Muscle layer of colon (tissue), 2 donors: ENCODE results near the gene RBM34.

Source experiments
- H3K27ac ChIP-seq: one replicate; pipeline ENCODE4 v1.7.0; 2013; ENCODE audit warnings: low read depth, mild to moderate bottlenecking, low read length, moderate library complexity
- H3K27me3 ChIP-seq, 2 donors: one replicate each; pipeline ENCODE4 v1.7.0; 2013; ENCODE audit warnings: low read length in 2 of 2, mild to moderate bottlenecking in 2 of 2; ENCODE audit not compliant: insufficient read depth in 2 of 2, control insufficient read depth in 1 of 2
- H3K36me3 ChIP-seq: one replicate; pipeline ENCODE4 v1.7.0; 2013; ENCODE audit warnings: mild to moderate bottlenecking, low read length; ENCODE audit not compliant: insufficient read depth
- H3K4me1 ChIP-seq: one replicate; pipeline ENCODE4 v1.7.0; 2013; ENCODE audit warnings: mild to moderate bottlenecking, low read length; ENCODE audit not compliant: insufficient read depth
- H3K4me3 ChIP-seq, 2 donors: one replicate each; pipeline ENCODE4 v1.7.0; 2013; ENCODE audit warnings: low read length in 2 of 2, low read depth in 1 of 2, mild to moderate bottlenecking in 1 of 2, moderate library complexity in 1 of 2
- H3K9ac ChIP-seq: one replicate; pipeline ENCODE4 v1.7.0; 2013; ENCODE audit warnings: low read length
- H3K9me3 ChIP-seq: one replicate; pipeline ENCODE4 v1.7.0; 2013; ENCODE audit warnings: mild to moderate bottlenecking, low read length
- donor health status: abdominal sarcoma.
- donor health status: Adenocarcinoma of cecum.

Gene RBM34

DNA sequence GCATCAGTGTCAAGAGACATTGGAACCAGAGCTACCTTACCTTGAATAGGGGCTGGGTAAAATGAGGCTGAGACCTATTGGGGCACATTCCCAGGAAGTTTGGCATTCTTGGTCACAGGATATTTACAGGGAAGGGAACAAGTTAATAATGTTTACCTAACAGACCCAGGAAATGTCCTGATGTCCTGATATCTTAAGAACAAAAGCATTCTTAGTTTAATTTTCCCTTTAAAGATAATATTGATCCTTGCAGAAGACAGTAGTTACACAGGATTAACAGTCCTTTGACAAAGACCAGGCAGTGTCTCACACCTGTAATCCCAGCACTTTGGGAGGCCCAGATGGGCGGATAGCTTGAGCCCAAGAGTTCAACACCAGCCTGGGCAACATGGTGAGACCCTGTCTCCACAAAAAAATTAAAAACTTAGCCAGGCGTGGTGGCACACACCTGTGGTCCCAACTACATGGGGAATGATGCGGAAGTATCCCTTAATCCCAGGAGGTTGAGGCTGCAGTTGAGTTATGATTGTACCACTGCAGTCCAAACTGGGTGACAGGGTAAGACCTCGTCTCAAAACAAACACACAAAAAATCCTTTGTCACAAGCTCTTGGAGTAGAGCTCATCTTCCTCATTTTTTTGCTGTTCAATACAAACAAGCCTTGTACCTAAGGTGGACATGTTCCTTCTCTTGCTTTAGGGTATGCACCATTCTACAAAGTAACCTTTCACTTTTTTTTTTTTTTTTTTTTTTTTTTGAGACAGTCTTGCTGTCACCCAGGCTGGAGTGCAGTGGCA, 31.1 kb downstream of the RBM34 start:
- Histone ChIP-seq H3K9me3 (no peaks in the 10 kb centered on the region), H3K4me1 (peaks cover 16% of the 10 kb centered on the region), H3K27me3 (no peaks in the 10 kb centered on the region), H3K36me3 (peaks cover 8% of the 10 kb centered on the region), H3K27ac (no peak overlapping the region), H3K4me3 (no peak overlapping the region), H3K9ac (no peak overlapping the region)

DNA sequence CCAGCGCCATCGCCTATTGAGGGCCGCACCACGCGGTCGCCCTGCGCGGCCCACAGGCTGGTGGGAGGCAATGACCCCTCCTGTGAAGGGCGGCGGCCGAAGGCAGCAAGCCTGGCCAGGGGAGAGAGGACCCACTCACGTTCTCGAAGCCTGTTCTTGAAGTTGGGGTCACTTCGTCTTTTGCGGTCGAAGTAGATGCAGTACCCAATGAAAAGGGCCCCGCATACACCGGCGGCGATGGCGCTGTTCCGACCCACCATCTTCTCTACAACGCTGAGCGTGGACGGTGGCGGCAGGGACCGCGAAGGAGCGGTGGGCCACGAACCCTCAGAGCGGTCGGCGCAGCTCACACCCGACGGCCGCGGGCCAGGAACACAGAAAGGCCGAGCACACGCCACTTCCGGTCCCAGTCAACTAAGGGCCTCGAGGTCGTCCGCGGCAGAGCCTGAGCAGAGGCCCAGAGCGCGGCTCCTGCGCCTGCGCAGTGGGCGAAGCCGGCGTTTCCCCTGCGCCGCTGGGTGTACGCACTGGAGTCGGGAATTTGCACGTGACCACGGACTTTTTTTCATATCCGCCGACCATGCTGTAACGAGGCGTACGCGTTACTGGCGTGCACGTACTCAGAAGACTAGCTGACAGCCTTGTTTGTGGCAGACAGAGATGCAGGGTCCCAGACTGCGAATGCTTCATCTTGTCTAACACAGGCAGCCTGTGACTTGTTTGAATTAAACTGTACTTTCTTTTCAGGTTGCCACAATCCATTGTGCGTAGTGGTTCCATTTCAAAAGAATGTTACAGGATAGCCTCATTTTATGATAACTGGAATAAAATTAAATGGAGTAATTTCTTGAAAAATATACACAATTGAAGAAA, 32.4 kb downstream of the RBM34 start, which contains the start of gene TOMM20:
Gene TOMM20 (minus strand): TSS at position 382 of the 873 bp plus-strand sequence. CDS start 122 bp downstream, at position 260.
- peak within 1 kb of the TSS; percentile 79 for H3K9ac ChIP-seq
- H3K36me3 ChIP-seq = peaks cover 8% of the 10 kb centered on the region
- no peaks in the 10 kb centered on the region for H3K27me3 ChIP-seq
- H3K4me1 ChIP-seq = peaks cover 16% of the 10 kb centered on the region
- peak within 1 kb of the TSS; percentile 90 for H3K27ac ChIP-seq
- H3K9me3 ChIP-seq = no peaks in the 10 kb centered on the region
- H3K4me3 ChIP-seq = peak within 1 kb of the TSS; percentile 90 to 95

DNA sequence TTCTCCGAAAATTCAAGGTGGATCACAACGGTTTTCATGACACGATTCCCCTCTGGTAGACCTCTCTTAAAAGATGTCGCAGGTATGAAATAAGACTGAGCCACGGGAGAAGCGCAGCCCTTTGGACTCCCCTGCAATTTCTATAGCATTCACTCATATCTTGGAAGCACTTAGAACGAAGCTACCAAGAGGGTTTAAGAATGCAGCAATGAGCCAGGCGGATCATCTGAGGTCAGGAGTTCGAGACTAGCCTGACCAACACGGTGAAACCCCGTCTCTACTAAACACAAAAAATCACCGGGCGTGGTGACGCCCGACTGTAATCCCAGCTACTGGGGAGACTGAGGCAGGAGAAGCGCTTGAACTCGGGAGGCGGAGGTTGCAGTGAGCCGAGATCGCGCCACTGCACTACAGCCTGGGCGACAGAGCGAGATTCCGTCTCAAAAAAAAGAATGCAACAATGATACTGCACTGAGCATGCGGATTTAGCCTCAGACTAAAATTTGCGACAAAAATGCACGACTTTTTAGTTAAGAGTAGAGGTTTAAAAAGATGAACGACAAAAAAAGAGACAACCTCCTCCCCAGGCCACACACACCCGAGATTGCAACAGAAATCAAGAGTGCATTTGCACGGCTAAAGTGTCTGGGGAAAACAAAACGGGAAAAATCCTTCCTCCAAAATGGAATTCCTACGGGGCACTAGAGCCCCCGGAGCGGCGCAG, 33.2 kb downstream of the RBM34 start:
- Histone ChIP-seq H3K4me3 (peak overlapping the region; percentile 90 to 95), H3K9ac (peak overlapping the region; percentile 79), H3K27ac (peak overlapping the region; percentile 86), H3K9me3 (no peaks in the 10 kb centered on the region), H3K36me3 (peaks cover 3% of the 10 kb centered on the region), H3K4me1 (peaks cover 16% of the 10 kb centered on the region), H3K27me3 (no peaks in the 10 kb centered on the region)

DNA sequence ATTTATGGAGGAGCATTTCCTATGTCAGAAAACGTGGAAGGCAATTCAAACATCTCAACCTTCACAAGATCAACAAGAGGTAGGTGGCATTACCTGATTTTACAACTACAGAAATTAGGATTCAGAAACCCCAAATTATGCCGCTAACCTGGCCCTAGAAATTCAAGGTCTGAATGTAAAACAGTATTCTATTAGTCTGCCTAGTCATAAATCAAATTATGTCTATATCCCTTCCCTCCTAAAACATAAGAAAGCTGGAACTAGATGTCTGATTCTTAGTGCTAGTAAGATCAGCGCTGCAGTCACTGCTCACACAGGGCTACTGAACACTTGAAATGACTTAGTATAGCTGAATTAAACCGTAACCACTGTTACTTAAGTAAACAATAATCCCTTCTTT, 33.8 kb downstream of the RBM34 start:
- no peak overlapping the region for H3K27ac ChIP-seq
- H3K9me3 ChIP-seq = no peaks in the 10 kb centered on the region
- H3K9ac ChIP-seq = peak overlapping the region; percentile 79
- H3K36me3 ChIP-seq = no peaks in the 10 kb centered on the region
- peaks cover 23% of the 10 kb centered on the region for H3K4me1 ChIP-seq
- H3K4me3 ChIP-seq = peak overlapping the region; percentile 90 to 95
- no peaks in the 10 kb centered on the region for H3K27me3 ChIP-seq

DNA sequence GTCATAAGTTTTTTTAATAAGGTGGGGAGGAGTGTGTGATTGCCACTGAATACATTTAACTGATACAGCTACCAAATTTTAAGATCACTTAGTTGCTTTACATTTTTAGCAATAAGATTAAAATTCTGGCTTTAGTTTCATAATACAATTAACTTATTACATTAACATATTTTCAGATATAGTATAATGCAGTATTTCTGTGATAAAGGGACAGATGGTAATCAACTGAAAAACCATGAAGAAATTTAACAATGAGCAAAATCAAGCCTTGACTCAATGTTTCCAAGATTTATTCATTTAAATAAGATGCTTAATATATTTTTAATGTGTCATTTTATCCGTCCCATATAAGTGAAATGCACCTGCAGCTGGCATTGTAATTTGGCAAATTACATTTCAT, 36.4 kb downstream of the RBM34 start:
- no peaks in the 10 kb centered on the region for H3K9me3 ChIP-seq
- peaks cover 20% of the 10 kb centered on the region for H3K36me3 ChIP-seq
- no peak overlapping the region for H3K4me3 ChIP-seq
- H3K27ac ChIP-seq = no peak overlapping the region
- H3K9ac ChIP-seq = no peak overlapping the region
- H3K4me1 ChIP-seq = peaks cover 23% of the 10 kb centered on the region
- no peaks in the 10 kb centered on the region for H3K27me3 ChIP-seq

DNA sequence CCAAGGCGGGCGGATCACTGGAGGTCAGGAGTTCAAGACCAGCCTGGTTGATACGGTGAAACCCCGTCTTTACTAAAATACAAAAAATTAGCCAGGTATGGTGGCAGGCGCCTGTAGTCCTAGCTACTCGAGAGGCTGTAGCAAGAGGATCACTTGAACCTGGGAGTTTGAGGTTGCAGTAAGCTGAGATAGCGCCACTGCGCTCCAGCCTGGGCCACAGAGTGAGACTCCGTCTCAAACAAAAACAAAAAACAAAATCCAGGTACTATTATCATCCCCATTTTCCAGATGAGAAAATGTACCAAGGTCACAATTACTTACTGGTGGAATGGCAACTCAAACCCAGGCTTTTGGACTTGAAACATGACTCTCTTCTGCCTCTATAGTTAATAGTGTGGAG, 36.9 kb downstream of the RBM34 start:
- Histone ChIP-seq H3K27ac (no peak overlapping the region), H3K27me3 (no peaks in the 10 kb centered on the region), H3K9ac (no peak overlapping the region), H3K4me3 (no peak overlapping the region), H3K9me3 (no peaks in the 10 kb centered on the region), H3K36me3 (peaks cover 26% of the 10 kb centered on the region), H3K4me1 (peaks cover 22% of the 10 kb centered on the region)

DNA sequence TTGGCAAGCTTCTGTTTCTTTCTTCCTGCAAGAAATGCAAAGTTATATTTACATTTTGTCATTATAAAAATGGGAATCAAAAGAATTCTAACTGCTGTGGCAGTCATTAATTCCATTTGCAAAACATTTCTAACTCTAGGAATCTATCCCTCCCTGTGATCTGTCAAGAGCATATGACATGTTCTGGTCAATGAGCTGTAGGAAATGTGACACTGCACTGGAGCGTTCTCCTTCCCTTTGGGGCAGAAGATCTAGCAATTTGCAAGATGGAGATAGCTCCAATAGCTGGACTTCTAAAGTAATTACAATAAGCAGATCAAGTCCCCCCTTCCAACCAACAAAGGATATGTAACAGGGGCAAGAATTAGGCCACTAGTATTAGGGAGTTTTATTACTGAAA, 38.7 kb downstream of the RBM34 start:
- Histone ChIP-seq H3K9ac (no peak overlapping the region), H3K27ac (no peak overlapping the region), H3K4me1 (peaks cover 16% of the 10 kb centered on the region), H3K9me3 (no peaks in the 10 kb centered on the region), H3K4me3 (no peak overlapping the region), H3K36me3 (peaks cover 43% of the 10 kb centered on the region), H3K27me3 (no peaks in the 10 kb centered on the region)

DNA sequence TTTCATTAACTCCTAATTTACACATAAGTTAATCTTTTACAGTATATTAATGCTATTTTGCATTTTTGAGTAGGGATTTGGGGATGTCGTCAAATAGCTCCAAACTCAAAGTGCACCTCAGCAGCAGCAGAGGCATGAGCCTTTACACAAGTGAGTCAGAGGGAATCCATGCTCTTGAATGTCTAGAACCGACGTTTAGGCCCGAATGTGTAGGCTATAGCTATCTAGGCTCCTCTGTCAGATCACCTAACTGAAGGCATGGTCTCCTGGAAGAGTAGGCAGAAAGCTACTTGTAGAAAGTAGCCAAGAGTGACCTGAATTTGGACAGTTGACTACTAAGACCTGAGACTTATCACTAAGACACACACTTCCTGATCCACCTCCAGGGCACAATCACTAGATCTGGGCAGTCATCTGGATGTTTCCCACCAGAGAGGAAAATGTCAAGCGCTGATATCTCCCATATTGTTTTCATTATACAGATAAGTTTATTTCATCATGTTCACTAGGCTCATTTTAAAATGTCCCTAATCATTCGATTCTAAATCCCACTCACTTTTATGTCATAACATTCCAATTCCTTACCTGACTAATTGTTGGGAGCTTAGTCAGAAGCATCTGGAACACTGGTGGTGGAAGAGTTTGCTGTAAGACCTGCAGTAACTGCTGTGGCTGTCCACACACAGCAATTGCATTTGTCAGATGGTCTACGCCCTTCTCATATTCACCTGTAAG, 47.7 kb downstream of the RBM34 start:
- H3K27ac ChIP-seq = no peak overlapping the region
- no peak overlapping the region for H3K4me3 ChIP-seq
- peaks cover 58% of the 10 kb centered on the region for H3K36me3 ChIP-seq
- no peaks in the 10 kb centered on the region for H3K4me1 ChIP-seq
- H3K9ac ChIP-seq = no peak overlapping the region
- H3K9me3 ChIP-seq = no peaks in the 10 kb centered on the region
- H3K27me3 ChIP-seq = no peaks in the 10 kb centered on the region

DNA sequence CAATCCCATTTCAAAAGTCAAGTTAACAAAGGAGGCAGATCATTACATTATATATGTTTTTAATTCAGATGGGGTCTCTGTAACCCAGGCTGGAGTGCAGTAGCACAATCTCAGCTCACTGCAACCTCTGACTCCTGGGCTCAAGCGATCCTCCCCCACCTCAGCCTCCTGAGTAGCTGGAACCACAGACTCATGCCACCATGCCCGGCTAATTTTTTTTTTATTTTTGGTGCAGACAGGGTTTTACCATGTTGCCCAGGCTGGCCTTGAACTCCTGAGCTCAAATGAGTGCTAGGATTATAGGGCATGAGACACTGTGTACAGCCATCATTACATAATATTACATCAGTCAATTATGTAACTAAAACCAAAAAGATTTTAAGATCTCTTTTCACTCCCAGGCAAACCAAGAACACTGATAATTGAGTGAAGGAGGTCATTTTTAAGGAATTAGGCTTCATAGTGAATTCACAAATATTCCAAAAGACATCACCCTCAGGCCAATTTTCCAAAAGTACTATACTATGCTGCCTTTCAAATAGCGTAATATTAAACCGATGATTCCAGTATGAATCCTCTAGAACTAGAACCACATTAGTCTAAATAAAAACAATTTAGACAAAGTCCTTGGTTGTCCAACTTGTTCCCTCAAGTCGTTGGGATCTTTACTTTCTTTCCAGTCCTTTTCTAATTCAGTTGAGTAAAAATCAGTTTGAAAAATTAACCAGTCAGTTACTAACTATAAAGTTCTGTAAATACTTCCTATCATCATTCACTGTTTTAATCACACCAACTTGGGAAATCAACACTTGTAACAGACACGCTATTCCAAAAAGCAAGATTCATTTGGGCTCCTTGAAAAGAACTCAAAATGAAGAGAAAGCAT, 48.5 kb downstream of the RBM34 start:
- Histone ChIP-seq H3K9ac (no peak overlapping the region), H3K27me3 (no peaks in the 10 kb centered on the region), H3K36me3 (peaks cover 50% of the 10 kb centered on the region), H3K4me3 (no peak overlapping the region), H3K27ac (no peak overlapping the region), H3K4me1 (no peaks in the 10 kb centered on the region), H3K9me3 (no peaks in the 10 kb centered on the region)

DNA sequence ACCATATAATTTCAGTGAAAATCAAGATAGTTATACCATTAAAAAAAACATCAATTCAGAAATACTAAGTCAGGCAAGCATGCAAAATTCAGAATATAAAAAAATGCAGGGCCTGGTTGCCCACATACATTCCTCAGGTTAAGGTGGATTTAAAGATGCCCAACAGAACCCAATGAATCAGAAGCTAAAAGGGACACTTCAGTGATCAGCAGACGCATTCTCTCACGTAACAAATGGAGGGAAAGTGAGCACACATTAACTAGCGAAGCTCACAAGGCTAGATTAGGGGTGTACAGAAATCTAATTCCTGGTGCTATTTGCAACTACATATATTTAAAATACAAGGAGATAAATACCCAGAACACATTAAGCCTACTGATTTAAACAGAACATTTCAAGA, 49.9 kb downstream of the RBM34 start:
- Histone ChIP-seq H3K27me3 (no peaks in the 10 kb centered on the region), H3K4me1 (no peaks in the 10 kb centered on the region), H3K4me3 (no peak overlapping the region), H3K9me3 (no peaks in the 10 kb centered on the region), H3K9ac (no peak overlapping the region), H3K36me3 (peaks cover 46% of the 10 kb centered on the region), H3K27ac (no peak overlapping the region)
